T-helper 17 cell (primary cell): ENCODE measurements around the gene SETSIP. TPM values are rescaled to one million over a fixed set of nuclear protein-coding genes. Genes with fewer than 3 reads are reported as not detected.
"Not testable (repeated sequence)": the region's sequence is repeated elsewhere in the genome, so short reads cannot be mapped to it uniquely, and the experiment has no call there.

Experiments
- ATAC-seq: fragments of 150-1000 bp; cut with Tn5 transposase; 2 replicates; pipeline ENCODE4 v1.10.0; 2021; ENCODE audit warnings: mild to moderate bottlenecking, moderate library complexity
- DNase-seq, 3 donors: peaks; one replicate each; pipeline versions ENCODE4 v3.0.0 to v3.0.0-alpha.2; 2020 to 2021
- H3K9me3 ChIP-seq: one replicate; pipeline ENCODE4 v1.7.0; 2013; ENCODE audit warnings: low read length, mild to moderate bottlenecking; ENCODE audit not compliant: control insufficient read depth, poor library complexity, severe bottlenecking
- H3K27ac Mint-ChIP-seq: one replicate; pipeline ENCODE4 v1.8.0; 2022; ENCODE audit warnings: mild to moderate bottlenecking, moderate library complexity, mixed read lengths
- H3K27me3 Mint-ChIP-seq: one replicate; pipeline ENCODE4 v1.8.0; 2022; ENCODE audit warnings: mixed read lengths
- H3K36me3 Mint-ChIP-seq: one replicate; pipeline ENCODE4 v1.8.0; 2022; ENCODE audit warnings: low read depth, mixed read lengths
- H3K4me1 Mint-ChIP-seq: one replicate; pipeline ENCODE4 v1.8.0; 2022; ENCODE audit warnings: mild to moderate bottlenecking, mixed read lengths
- H3K4me3 Mint-ChIP-seq: one replicate; pipeline ENCODE4 v1.8.0; 2022; ENCODE audit warnings: mild to moderate bottlenecking, moderate library complexity, mixed read lengths
- total RNA-seq, 4 donors: library from RNA in 2 of 4; stranded (reverse) in 2 of 4; gene quantifications; one replicate each; pipeline ENCODE4 v1.2.3 and lab custom pipeline; 2022 to 2026

Gene SETSIP
- total RNA-seq, 2 donors from 2014 or later = not detected

DNA sequence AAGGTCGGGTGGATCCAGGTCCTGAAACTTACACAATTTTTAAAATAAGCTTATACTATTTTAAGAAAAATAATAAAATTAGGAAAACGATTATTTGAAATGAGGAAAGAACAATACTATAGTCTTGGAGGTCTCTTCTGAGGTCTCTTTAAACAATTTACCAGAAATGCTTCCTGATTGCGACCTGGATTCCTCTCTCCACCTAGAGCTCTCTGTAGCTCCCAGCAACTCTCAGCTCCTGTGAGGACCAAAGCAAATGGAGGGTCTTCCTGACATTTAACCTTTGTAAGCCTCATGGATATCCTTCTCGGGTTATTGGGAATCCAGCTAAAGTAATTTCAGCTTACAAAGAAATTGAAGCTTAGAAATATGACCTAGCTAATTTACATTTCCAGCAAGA is 5.8 kb upstream of the SETSIP start:
- H3K4me3 Mint-ChIP-seq = peak overlapping the region; percentile 96
- no peaks in the 10 kb centered on the region for H3K9me3 ChIP-seq
- H3K27ac Mint-ChIP-seq = no peak overlapping the region
- H3K27me3 Mint-ChIP-seq = no peaks in the 10 kb centered on the region
- H3K36me3 Mint-ChIP-seq = peaks cover 3% of the 10 kb centered on the region
- ATAC-seq = no peak
- H3K4me1 Mint-ChIP-seq = peaks cover 13% of the 10 kb centered on the region
- no peak for DNase-seq

- peaks cover 13% of the 10 kb centered on the region for H3K4me1 Mint-ChIP-seq
- H3K36me3 Mint-ChIP-seq = peaks cover 3% of the 10 kb centered on the region
- H3K9me3 ChIP-seq = no peaks in the 10 kb centered on the region
- DNase-seq (peak; percentile 68 to 74 (median 73)), ATAC-seq (peak; percentile 96)
- peak within 1 kb of the TSS; percentile 96 for H3K4me3 Mint-ChIP-seq
- H3K27ac Mint-ChIP-seq = peak within 1 kb of the TSS; percentile 94
- H3K27me3 Mint-ChIP-seq = no peaks in the 10 kb centered on the region
Measured at GRCh38 chr1:92080128-92080985, 5.1 kb upstream of the SETSIP start, which contains the start of gene BTBD8. TSS of gene BTBD8 (plus strand) at chr1:92080345. CDS start at chr1:92080572, 227 bp downstream.

DNA sequence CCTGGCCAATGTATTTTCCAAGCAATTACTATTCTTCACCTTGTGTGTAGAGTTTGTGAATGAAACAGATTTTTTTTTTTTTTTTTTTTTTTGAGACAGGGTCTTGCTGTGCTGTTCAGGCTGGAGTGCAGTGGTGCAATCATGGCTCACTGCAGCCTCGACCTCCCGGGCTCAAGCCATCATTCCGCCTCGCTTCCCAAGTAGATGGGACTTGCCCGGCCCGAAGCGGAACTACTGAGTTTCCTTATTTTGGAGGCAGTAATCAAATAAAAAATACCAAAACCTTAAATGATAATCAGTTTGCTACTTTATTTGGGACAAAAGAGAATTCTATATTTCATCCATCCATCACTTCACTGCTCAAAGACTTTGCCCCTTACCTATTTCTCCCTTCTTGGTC is 4.2 kb upstream of the SETSIP start:
- DNase-seq = no peak
- no peak for ATAC-seq
- H3K9me3 ChIP-seq = no peaks in the 10 kb centered on the region
- peaks cover 5% of the 10 kb centered on the region for H3K36me3 Mint-ChIP-seq
- H3K4me3 Mint-ChIP-seq = peak overlapping the region; percentile 96
- no peaks in the 10 kb centered on the region for H3K27me3 Mint-ChIP-seq
- H3K4me1 Mint-ChIP-seq = peaks cover 15% of the 10 kb centered on the region
- H3K27ac Mint-ChIP-seq = peak overlapping the region; percentile 94

DNA sequence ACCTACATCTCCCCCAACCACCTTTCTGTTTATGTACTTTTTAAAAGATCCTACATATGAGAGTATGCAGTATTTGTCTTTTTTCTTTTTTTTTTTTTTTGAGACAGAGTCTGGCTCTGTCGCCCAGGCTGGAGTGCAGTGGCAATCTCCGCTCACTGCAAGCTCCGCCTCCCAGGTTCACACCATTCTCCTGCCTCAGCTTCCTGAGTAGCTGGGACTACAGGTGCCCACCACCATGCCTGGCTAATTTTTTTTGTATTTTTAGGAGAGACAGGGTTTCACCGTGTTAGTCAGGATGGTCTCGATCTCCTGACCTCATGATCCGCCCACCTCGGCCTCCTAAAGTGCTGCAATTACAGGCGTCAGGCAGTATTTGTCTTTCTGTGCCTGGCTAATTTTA is 2.9 kb upstream of the SETSIP start:
- DNase-seq, H3K9me3 ChIP-seq, H3K36me3 Mint-ChIP-seq, H3K27me3 Mint-ChIP-seq, ATAC-seq, H3K4me3 Mint-ChIP-seq, H3K27ac Mint-ChIP-seq: not testable (repeated sequence)
- H3K4me1 Mint-ChIP-seq = peaks cover 13% of the 10 kb centered on the region

DNA sequence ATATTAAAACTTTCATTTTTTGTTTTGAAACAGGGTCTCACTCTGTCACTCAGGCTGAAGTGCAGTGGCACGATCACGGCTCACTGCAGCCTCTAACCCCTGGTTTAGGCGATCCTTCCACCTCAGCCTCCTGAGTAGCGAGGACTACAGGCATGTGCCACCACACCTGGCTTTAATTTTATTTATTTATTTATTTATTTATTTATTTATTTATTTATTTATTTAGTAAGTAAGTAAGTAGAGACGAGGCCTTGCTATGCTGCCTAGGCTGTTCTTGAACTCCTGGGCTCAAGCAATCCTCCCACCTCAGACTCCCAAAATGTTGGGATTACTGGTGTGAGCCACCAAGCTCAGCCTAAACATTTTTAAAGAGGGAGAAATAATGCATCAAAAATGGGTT is 1.2 kb upstream of the SETSIP start:
- DNase-seq (no peak), ATAC-seq (no peak)
- no peaks in the 10 kb centered on the region for H3K9me3 ChIP-seq
- peaks cover 8% of the 10 kb centered on the region for H3K4me1 Mint-ChIP-seq
- H3K4me3 Mint-ChIP-seq = no peak overlapping the region
- peaks cover 2% of the 10 kb centered on the region for H3K36me3 Mint-ChIP-seq
- H3K27me3 Mint-ChIP-seq = no peaks in the 10 kb centered on the region
- H3K27ac Mint-ChIP-seq = no peak overlapping the region

GRCh38 chr1:92074446-92074845 is 765 bp downstream of the SETSIP start:
- not testable (repeated sequence) for H3K36me3 Mint-ChIP-seq, H3K4me3 Mint-ChIP-seq, ATAC-seq, H3K27ac Mint-ChIP-seq, H3K27me3 Mint-ChIP-seq, H3K9me3 ChIP-seq, DNase-seq, H3K4me1 Mint-ChIP-seq

DNA sequence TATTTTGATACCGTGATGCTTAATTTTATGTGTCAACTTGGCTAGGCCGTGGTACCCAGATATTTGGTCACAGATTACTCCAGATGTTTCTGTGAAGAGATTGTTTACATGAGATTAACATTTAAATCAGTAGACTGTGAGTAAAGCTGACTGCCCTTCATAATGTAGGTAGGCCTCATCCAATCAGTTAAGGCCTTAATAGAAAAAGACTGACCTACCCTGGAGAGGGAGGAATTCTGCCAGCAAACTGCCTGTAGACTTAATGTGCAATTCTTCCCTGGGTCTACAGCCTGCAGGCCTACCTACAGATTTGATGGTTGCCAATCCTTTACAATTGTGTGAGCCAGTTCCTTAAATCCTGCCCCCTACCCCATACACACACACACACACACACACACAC is 4.3 kb downstream of the SETSIP start:
- no peaks in the 10 kb centered on the region for H3K9me3 ChIP-seq
- H3K36me3 Mint-ChIP-seq = peaks cover 4% of the 10 kb centered on the region
- no peak overlapping the region for H3K4me3 Mint-ChIP-seq
- no peaks in the 10 kb centered on the region for H3K27me3 Mint-ChIP-seq
- H3K4me1 Mint-ChIP-seq = peaks cover 2% of the 10 kb centered on the region
- H3K27ac Mint-ChIP-seq = no peak overlapping the region
- no peak for DNase-seq
- ATAC-seq = no peak

- Mint-ChIP-seq H3K27me3 (no peaks in the 10 kb centered on the region), H3K4me3 (no peak overlapping the region), H3K4me1 (no peaks in the 10 kb centered on the region), H3K36me3 (peaks cover 2% of the 10 kb centered on the region), H3K27ac (no peak overlapping the region)
- no peak for ATAC-seq
- no peaks in the 10 kb centered on the region for H3K9me3 ChIP-seq
- no peak for DNase-seq
Measured at GRCh38 chr1:92066321-92066720, 8.9 kb downstream of the SETSIP start.

- no peaks in the 10 kb centered on the region for H3K9me3 ChIP-seq
- H3K4me3 Mint-ChIP-seq = no peak overlapping the region
- ATAC-seq (no peak), DNase-seq (no peak)
- H3K27me3 Mint-ChIP-seq = no peaks in the 10 kb centered on the region
- H3K27ac Mint-ChIP-seq = no peak overlapping the region
- peaks cover 2% of the 10 kb centered on the region for H3K36me3 Mint-ChIP-seq
- no peaks in the 10 kb centered on the region for H3K4me1 Mint-ChIP-seq
Measured at GRCh38 chr1:92065042-92065441, 10.2 kb downstream of the SETSIP start.

DNA sequence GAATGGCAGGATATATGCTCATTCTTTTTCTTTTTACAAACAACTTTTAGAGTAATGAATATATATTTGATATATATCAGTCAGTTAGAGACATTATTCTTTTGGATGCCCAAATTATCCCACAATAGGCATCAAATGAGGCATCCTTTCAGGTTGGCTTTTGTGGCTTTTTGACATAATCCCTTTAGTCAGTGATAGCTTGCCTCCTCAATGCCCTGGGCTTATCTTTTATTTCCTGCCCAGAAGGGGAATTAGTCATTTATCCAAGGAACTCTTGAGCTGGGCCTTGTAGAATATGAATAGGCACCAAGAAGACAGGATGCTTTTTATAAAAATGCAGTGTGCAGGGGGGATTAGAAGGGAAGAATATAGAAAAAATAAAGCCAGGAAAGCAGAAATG is 23.3 kb downstream of the SETSIP start:
- no peak for DNase-seq

GRCh38 chr1:92045766-92046495 is 29.3 kb downstream of the SETSIP start:
- H3K4me3 Mint-ChIP-seq = no peak overlapping the region
- DNase-seq (no peak), ATAC-seq (no peak)
- H3K36me3 Mint-ChIP-seq = no peaks in the 10 kb centered on the region
- no peak overlapping the region for H3K27ac Mint-ChIP-seq
- no peaks in the 10 kb centered on the region for H3K9me3 ChIP-seq
- no peaks in the 10 kb centered on the region for H3K4me1 Mint-ChIP-seq
- H3K27me3 Mint-ChIP-seq = peaks cover 12% of the 10 kb centered on the region

More for the DNA sequence above, 23.3 kb downstream of the SETSIP start:
- peaks cover 3% of the 10 kb centered on the region for H3K36me3 Mint-ChIP-seq
- H3K9me3 ChIP-seq = no peaks in the 10 kb centered on the region
- no peak overlapping the region for H3K27ac Mint-ChIP-seq
- ATAC-seq = no peak
- peaks cover 15% of the 10 kb centered on the region for H3K27me3 Mint-ChIP-seq
- H3K4me1 Mint-ChIP-seq = no peaks in the 10 kb centered on the region
- H3K4me3 Mint-ChIP-seq = no peak overlapping the region

- H3K4me3 Mint-ChIP-seq = no peak overlapping the region
- no peak overlapping the region for H3K27ac Mint-ChIP-seq
- no peaks in the 10 kb centered on the region for H3K4me1 Mint-ChIP-seq
- no peaks in the 10 kb centered on the region for H3K36me3 Mint-ChIP-seq
- ATAC-seq (no peak), DNase-seq (no peak)
- H3K9me3 ChIP-seq = no peaks in the 10 kb centered on the region
- peaks cover 13% of the 10 kb centered on the region for H3K27me3 Mint-ChIP-seq
Measured at GRCh38 chr1:92043621-92044020, 31.6 kb downstream of the SETSIP start.

DNA sequence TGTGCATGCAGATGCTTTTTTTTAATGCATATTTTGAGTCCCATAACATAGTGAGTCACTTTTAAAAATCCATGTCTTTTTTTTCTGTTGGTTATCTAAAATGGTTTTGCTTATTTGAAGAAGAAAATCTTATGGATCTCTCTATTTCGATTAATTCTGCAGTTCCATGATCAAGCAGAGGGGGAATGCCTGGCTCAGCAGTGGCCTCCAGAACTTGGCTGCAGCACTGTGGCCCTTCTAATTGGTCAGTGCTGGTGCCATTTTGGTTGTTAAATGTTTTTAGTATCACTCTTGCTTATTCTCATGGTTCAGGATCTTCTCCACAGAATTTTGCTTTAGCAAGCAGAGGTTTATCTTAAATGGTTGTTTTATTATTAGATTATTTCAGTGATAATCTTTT is 34.2 kb downstream of the SETSIP start:
- Mint-ChIP-seq H3K27me3 (peaks cover 21% of the 10 kb centered on the region), H3K36me3 (no peaks in the 10 kb centered on the region), H3K27ac (no peak overlapping the region), H3K4me1 (no peaks in the 10 kb centered on the region), H3K4me3 (no peak overlapping the region)
- ATAC-seq = no peak
- no peak for DNase-seq
- H3K9me3 ChIP-seq = no peaks in the 10 kb centered on the region
